ENCODE results near the gene ALDH3B2.
"Not testable (repeated sequence)": the region's sequence is repeated elsewhere in the genome, so short reads cannot be mapped to it uniquely, and the experiment has no call there.

ALDH3B2 gene

DNA sequence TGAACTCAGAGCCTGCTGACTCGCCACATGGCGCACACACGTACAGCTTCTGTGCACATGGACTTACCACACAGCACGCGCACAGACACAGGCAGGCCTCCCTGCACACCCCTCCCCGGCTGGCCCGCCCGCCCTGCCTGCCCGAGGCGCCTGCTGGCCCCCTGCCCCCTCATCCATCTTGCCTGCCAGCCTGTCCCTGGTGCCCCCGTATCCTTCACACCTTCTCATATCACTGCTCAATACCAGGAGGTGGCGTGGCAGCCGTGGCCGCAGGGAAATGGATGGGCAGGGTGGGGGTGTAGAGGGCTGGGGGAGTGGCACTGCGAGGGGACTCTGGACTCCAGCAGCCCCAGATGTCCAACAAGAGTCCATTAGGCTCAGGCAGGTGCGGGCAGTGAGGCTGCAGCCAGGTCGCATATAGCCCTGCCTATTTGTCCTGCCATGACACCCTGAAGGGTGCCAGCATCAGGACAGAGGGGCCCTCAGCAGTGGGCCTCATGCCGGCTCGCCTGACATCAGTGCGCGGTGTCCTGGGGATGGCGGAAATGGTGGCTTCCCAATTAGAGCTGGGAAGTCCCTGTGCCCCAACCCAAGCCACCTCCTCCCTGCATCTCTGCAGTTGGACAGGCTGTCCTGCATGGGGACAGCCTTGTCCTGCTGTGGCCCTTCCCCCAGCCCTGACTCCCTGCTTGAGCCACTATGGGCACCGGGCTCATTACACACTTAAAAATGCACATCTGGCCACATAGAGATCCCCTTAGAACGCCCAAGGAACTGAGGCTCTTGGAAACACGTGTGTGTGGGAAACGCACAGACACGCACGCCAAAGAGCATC is 32.9 kb downstream of the ALDH3B2 start:
- DNase-seq = no peak

DNA sequence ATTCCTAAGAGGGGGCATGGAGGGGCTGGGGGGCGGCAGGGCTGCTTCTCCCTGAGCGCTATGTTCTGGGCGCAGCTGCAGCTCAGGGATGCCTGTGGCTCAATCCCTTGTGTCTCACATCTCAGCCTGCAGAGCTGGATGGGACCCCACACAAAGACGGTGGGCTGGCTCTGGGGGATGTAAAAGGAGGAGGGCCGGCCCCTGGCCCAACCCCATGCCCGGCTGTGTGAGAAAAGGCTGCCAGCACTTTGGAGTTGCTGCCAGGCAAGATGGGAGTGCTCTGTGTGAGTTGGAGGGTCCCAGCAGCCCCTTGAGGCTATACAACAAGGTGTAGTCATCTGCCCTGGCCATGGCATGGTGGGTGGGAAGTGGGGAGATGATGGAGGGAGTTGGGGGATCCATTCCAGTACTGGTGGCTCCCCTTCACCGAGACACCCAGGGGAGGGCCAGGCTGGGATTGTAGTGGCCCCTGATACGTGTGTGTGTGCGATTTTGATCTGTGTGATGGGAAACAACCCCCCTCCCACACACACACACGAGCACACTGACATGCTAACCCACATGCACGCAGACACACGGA is 33.6 kb downstream of the ALDH3B2 start:
- no peak for DNase-seq

DNA sequence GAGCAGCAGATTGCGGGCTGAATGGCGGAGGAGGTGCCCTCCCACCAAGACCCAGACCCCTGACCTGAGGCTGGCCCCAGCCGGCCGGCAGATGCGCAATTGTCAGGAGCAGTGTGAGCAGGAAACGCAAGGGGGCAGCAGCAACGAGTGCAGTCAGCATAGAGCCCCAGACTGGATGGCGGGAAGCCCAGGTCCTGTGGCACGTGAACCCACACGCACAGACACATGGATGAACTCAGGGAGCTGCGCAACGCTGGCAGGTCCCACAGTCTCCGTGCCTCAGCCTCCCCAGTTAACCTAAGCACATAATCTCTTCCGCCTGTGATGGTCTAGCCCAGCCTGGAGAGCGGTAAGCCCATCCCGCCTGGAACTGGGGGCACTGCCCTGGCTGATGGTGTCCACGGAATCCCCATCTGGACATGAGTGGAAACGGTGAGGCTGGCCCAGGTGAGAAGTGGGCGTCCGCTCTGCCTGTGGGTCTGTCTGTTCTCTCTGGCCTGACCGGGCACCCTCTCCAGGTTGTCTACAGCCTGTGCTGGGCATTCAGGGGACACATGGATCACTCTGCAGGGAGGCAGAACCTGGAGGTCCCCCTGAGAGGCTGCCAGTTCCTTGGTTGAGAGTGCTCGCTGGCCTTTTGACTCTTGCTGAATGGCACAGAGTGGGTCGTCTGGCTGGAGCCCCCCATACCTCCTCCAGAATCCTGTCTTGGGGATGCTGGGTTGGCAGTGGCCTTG is 34.2 kb downstream of the ALDH3B2 start:
- DNase-seq = peak; percentile 67 to 73

DNA sequence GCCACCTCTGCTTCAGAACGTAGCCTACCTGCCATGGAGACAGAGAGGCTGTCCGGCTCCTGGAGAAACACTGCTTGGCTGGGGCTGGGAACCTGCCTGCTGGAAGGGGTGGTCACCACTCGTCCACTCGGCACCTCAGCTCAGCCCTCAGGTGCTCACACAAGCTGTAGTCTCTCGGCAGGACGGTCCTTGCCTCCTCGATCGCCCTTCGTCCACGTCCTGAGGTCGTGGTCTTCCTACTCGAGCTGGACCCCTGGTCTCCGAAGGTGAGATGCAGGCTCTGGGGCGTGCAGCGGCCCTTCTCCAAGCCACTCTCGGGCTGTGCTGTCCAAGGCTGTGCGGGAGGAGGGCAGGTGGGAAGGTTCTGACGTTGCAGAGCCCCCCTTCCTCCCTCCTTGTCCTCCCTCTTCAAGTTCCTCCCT is 35.0 kb downstream of the ALDH3B2 start, which contains the start of gene TBX10:
Gene TBX10 (minus strand): TSS at position 326 of the 422 bp plus-strand sequence. CDS start 291 bp downstream, at position 35.
- no peak for DNase-seq

DNA sequence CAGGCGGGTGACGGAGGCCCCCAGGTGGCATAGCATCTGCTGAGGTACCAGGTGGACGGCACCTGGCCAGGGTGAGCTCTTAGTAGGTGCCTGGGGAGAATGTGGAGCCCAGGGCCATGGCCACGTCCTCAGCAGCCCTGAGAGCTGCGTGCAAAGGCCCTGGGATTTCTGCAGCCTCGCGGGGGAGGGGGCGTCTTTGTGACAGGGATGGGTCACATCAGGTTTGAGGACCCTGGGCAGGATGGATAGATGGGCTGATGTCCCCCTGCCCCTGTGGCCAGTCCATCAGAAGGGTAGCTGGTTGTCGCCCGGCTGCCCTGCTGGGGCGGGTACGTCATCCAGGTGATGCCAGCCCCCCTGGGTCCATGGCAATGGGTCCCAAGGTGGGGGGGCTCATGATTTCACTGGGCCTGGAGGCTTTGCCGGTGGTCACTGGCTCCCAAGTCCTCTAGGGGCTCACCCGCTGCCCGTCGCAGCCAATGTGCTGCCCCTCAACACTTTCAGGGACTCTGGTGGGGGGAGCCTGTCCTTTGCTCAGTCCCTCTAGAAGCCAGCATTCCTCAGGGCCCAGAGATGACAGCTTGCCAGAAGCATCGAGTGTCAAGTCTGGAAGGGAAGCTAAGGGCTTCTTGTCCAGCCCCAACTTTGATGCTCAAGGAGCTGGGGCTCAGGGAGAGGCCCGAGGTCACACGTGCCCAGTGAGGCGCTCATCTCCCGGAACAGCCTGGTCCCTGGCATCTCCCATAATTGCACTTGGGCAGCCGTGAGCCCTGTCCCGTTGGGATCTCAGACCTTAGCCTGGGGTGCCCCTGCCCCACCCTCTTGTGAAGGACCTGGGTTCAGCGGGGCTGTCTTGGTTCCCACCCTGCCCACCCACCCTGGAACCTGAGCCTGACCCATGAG is 35.6 kb downstream of the ALDH3B2 start:
- DNase-seq = no peak

DNA sequence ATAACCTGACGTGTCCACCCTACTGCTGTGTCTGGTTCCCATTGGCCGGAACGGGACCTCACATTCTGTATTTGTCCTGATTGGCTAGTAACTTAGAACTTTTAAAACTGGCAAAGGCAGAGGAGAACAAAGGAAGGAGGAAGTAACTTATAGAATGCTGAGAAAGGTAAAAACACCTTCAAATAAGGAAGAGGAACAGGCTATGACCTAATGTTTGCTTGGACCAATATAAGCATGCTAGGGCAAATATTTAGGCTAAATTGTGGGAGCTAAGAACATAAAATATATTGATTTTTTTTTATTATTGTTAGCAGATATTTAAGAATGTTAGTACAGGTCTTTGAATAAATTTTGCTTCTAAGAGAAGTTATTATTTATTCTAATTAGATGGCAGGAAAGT is 37.0 kb downstream of the ALDH3B2 start:
- not testable (repeated sequence) for DNase-seq

DNA sequence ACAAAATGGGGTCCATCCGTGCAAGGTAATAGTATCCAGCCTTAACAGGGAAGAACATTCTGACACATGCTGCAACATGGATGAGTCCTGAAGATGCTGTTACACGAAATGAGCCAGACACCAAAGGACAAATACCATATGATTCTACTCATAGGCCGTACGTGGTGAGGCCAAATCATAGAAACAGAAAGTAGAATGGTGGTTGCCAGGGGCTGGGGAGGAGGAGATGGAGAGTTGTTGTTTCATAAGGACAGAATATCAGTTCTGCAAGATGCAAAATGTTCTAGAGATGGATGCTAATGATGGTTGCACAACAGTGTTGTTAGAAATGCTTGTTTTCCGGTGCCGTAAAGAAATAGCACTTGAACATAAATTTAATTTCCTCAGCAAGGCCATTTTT is 37.5 kb downstream of the ALDH3B2 start:
- no peak for DNase-seq

DNA sequence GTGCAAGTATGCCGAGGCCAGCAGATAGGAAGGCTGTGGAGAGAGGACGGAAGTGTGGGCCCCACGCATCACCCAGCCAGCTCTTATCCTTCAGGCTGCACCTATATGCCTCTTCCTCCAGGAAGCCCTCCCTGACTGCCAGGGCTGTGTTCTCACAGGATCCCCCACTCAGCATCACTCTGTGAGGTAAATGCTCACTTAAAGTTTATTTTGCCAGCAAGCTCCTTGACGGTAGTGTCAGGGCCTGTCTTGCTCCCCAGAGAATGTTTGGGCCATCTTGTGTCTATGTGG is 39.2 kb downstream of the ALDH3B2 start:
- DNase-seq = no peak

DNA sequence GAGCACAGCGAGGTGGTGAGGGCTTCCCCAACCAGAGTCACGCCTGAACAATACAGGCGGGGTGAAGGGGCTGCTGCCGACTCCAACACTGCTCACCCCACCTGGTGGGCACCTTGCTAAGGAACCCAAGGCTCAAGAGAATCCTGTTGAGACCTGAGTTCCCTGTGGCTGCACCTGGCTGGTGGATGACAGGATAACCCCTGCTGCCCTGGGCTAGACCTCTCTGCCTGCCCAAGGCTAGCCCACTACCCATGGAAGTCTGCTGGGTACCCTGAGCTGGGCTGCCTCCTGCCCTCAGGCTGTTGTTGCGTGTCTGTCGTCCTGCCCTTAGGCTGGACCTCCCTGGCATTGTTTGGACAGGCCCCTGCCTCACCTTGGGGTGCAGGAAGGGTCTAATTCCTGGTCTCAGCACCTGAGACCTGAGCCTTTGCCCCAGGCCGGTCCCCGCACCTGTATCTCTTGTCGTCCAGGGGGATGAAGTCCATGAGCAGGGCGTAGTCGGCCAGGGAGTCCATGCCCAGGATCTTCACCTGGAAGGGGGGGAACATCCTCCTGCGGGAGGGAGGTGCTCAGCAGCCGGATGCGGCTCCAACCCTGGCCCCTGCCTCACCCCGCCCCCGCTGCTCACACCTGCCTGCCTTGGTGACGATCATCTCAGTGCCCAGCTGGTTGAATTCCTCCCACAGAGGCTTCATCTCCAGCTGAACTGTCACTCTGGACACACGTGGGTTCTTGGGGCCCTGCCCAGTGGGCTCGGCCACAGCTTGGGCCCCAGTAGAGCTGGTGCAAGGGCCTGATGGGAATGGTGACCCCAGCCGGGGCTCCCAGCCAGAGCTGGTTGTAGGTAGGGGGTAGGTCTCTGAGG is 39.8 kb downstream of the ALDH3B2 start:
- no peak for DNase-seq

DNA sequence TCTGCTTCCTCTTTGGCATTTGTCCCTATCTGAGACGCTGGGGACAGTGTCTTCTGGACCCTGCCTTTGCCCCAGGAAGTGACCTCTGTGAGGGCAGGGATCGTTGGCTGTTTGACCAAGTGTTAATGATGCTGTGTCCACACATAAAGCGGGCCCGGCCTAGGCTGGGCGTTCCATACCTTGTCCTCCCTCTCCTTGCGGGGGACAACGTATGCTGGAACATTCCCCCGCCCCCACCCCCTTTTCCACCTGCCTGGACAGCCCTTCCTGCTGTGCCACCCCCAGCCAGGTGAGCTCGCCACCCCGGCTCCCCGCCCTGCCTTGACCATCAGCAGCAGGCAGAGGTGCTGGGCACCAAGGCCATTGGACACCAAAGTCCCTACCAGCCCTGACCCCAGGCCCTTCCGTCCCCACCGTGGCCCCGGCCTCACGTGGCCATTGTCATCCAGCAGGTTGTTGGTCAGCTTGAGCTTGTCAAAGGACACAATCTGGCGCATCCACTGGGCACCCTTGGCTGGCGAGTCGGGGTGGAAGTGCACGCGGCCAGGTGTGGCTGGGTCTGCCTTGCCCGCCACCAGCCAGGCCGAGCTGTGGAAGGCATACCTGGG is 40.6 kb downstream of the ALDH3B2 start:
- no peak for DNase-seq

DNA sequence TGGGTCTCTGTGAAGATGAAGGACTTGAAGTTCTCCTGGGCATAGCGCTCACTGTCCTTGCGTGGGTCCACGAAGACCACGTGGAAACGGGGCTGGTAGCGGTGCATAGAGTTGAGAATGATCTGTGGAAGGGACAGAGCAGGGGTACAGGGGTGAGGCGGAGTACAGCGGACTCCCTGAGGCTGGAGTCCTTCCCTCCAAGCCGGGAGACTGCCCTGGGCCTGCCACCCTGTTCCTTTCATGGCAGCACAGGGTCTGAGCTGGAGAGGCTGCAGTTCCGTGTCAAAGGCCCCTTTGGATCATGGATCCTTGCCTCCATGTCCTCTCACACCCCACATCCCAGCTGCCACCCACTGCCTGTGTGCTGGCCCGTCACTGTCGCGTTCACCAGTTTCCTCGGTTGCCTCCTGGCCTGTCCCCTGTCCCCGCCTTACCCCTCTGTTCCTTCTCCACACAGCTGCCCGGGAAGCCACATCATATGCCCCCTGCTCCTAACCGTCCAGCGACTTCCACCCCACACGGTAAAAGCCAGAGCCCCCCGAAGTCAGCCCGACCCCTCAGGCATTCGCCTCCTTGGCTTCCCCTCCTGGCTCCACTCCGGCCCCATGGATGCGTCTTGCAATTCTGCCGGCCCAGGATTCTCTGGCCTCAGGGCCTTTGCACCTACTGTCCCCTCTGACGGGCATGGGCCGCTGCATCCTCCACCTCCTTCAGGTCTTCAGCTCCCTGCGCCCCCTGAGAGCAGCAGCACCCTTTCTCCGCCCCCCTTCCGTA is 41.3 kb downstream of the ALDH3B2 start:
- DNase-seq = peak in 1 of 2 donors; percentile 16

DNA sequence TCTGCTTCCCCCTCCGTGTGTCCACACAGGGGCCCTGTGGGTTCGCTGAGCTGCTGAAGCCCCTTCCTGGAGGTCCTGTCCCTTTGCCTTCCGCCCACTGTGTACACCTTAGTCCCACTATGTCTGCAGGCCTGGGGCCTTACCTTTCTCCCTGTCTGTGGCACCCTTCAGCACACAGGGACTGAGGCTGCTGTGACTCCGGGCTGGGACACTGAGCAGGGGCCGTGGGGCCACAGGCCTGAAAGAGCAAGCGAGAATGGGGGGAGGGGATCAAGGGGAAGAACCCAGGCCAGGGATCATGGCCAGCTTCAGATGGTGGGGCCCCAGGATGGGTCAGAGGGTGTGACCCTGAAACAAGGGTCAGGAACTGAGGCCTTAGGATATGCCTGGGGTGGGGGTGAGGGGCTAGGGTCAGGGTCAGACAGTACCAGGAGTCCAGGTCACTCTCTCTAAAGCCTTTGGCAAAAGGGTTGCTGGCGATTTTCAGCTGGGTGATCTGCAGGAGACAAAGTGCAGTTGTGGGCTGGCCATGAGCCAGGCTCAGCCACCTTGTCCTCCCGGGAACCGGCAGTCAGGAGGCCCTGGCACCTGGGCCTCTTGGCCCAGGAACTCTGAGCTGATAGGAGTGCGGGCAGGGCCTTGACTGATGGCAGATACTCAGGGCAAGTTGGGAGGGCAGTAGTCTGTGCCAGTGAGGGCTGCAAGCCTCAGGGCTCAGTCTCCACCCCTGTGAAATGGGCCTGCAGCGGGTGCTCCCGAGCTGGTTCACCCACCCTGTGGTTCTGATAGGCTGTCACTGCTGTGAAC is 42.0 kb downstream of the ALDH3B2 start:
- peak in 1 of 2 donors; percentile 18 for DNase-seq

DNA sequence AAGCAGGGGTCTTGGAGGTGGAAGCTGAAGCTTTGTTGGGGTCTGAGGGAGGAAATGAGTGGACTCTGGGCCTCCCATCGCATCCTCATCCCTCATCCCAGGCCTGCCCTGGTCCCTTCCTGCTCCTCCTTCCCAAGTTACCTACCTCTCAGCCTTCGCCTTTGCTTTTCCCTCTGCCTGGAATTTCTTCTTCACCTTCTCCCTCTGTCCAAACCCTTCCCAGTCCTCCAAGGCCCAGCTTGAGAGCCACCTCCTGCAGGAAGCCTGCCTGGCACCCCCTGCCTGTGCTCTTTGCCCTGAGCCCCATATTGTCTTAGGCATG is 42.6 kb downstream of the ALDH3B2 start:
- no peak for DNase-seq

DNA sequence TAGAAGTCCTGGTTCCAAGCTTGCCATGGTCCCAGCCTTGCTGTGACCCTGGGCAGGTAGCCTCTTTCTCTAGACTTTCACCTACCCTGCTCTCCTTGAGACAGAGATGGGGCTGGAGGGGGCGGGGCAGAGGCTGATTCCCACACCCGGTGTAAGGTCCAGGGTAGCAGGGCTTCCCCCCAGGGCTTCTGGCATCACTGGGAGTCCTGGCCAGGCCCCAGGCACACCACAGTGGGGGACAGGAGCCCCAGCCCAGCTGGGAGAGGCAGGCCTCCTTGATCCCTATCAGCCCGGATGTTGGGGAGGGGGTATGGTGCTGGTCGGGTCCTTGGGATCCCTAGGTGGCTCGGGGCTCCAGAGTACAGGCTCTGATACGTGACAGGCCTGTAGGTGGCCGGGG is 43.0 kb downstream of the ALDH3B2 start:
- DNase-seq = no peak

DNA sequence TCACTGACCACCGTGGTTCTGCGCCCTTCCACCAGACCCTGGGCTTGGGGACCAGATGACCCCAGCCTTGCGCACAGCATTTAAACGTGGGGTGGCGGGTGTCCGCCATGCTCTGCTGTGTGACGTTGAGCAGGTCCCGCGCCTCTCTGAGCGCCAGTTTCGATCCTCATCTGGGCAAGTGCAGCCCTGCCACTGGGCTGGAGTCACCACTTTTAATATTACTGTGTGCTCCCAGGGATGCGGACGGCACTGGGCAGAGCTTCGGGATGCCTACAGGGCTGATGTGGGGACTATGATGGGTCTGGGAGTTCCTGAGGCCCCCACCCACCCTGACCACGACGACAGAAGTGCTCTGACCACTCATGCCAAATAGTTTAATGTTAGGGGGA is 43.5 kb downstream of the ALDH3B2 start:
- DNase-seq = peak in 1 of 2 donors; percentile 17

DNA sequence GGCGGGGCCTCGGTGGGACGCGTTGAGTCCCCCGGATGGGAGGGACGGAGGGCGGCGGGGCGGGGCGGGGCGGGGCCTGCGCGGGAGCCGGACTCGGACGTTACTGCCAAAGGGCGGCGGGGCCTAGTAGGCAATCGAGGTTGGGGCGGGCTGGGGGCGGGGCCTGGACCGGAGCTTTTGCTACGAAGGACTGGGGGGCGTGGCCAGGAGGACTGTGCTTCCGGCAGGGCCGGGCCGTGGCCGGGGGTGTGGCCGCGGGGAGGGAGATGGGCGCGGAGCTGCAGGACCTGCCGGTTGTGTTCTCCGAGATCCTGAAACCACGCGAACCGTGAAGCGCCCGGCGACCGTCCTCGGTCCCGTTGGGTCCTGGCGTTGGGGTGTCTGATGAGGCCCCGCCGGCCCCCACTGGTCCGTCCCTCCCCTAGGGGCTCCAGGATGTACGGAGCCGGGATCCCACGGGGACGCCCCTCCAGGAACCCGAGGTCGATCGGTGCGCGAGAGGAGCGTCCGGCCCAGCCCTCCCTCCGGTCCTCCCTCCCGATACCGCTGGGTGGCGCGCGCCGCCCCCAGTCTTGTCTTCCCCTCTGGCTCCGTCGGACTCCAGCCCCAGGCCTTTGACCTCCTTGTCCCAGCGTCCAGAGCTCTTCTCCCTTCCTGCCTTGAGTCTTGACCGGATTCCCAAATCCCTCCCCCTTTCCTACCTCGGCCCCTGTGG is 44.0 kb downstream of the ALDH3B2 start:
- DNase-seq = peak in 1 of 2 donors; percentile 98

DNA sequence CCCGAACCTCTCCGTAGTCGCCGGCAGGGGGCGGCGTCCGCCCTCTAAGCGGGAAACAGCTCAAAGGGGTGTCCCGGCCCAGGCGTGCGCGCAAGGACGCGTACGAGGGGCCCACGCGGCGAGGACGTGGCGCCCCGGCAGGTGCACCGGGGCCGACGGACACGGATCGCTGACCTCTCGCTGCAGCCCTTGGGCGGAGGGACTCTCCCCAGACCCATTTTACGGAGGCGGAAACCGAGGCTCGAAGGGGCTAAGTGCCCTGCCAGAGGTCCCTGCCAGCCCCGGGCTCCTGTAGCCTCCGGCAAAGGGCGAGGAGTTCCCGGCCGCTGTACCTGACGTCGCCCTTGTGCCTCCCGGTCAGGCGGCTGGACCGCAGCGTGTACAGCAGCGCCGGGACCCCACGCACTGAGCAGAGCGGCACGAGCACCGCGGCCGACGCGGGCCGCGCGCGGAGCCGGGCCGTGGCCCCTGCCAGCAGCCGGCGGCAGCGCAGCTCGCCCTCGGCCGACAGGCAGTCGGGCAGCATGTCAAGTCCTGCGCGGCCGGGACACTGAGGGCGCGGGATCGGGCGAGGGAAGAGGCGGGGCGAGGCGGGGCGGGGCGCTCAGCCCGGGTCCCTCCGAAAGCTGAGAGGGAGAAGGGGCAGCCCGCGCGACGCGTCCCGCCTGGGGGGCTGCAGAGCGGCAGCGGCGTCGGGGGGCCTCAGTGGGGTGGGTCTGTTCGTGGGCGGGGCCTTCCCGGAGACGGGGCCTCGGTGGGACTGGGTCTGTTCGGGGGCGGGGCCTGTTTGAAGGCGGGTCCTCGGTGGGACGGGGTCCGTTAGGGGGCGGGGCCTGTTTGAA is 44.8 kb downstream of the ALDH3B2 start, which contains the start of gene NUDT8:
Gene NUDT8 (minus strand): TSS at position 552 of the 842 bp plus-strand sequence. CDS start 26 bp downstream, at position 526.
- peak; percentile 92 to 97 for DNase-seq
